H9 (cell line): ENCODE measurements around the gene NAPB. TPM values are rescaled to one million over a fixed set of nuclear protein-coding genes. Genes with fewer than 3 reads are reported as not detected.

ENCODE experiments used
- DNase-seq: peaks from one replicate; pipeline ENCODE4 v3.0.0-alpha.2; 2017
- H2AFZ ChIP-seq: one replicate; pipeline ENCODE4 v1.6.1; 2013; ENCODE audit warnings: mild to moderate bottlenecking, low read length, control low read depth, moderate library complexity
- H2AK5ac ChIP-seq: 2 replicates; pipeline ENCODE4 v1.6.1; 2013; ENCODE audit warnings: low read length, control low read depth, mixed read lengths; ENCODE audit not compliant: insufficient read length
- H2BK120ac ChIP-seq: one replicate; pipeline ENCODE4 v1.6.1; 2013; ENCODE audit warnings: low read depth, mild to moderate bottlenecking, low read length, control low read depth, inconsistent platforms; ENCODE audit not compliant: poor library complexity, severe bottlenecking
- H2BK12ac ChIP-seq: 2 replicates; pipeline ENCODE4 v1.6.1; 2013; ENCODE audit warnings: low read length, control low read depth, mixed read lengths, low read depth; ENCODE audit not compliant: insufficient read length
- H2BK15ac ChIP-seq: 2 replicates; pipeline ENCODE4 v1.6.1; 2013; ENCODE audit warnings: low read depth, low read length, control low read depth
- H2BK20ac ChIP-seq: one replicate; pipeline ENCODE4 v1.6.1; 2013; ENCODE audit warnings: low read depth, mild to moderate bottlenecking, low read length, control low read depth, inconsistent platforms; ENCODE audit not compliant: poor library complexity, severe bottlenecking
- H2BK5ac ChIP-seq: 2 replicates; pipeline ENCODE4 v1.6.1; 2013; ENCODE audit warnings: low read length, control low read depth, mixed read lengths; ENCODE audit not compliant: insufficient read length
- H3K14ac ChIP-seq: 2 replicates; pipeline ENCODE4 v1.6.1; 2013; ENCODE audit warnings: low read length, control low read depth; ENCODE audit not compliant: insufficient read depth
- H3K18ac ChIP-seq: 2 replicates; pipeline ENCODE4 v1.6.1; 2013; ENCODE audit warnings: low read depth, mild to moderate bottlenecking, mixed read lengths, low read length, control low read depth; ENCODE audit not compliant: insufficient read length
- H3K23ac ChIP-seq: 2 replicates; pipeline ENCODE4 v1.6.1; 2013; ENCODE audit warnings: low read length, control low read depth, mixed read lengths, low read depth; ENCODE audit not compliant: insufficient read length
- H3K23me2 ChIP-seq: 2 replicates; pipeline ENCODE4 v1.6.1; 2013; ENCODE audit warnings: low read depth, mild to moderate bottlenecking, mixed read lengths, low read length, control low read depth; ENCODE audit not compliant: insufficient read length, poor library complexity, severe bottlenecking
- H3K27ac ChIP-seq: 2 replicates; pipeline ENCODE4 v1.5.1; 2013; ENCODE audit warnings: low read length, control low read depth, mixed read lengths, low read depth; ENCODE audit not compliant: insufficient read length
- H3K27me3 ChIP-seq: 2 replicates; pipeline ENCODE4 v1.6.1; 2013; ENCODE audit warnings: low read length, control low read depth, inconsistent platforms; ENCODE audit not compliant: insufficient read depth
- H3K4ac ChIP-seq: 2 replicates; pipeline ENCODE4 v1.6.1; 2013; ENCODE audit warnings: low read depth, mild to moderate bottlenecking, control low read depth, inconsistent platforms, low read length, moderate library complexity
- H3K4me1 ChIP-seq: 2 replicates; pipeline ENCODE4 v1.6.1; 2013; ENCODE audit warnings: low read length, control low read depth, inconsistent platforms; ENCODE audit not compliant: insufficient read depth
- H3K4me2 ChIP-seq: 2 replicates; pipeline ENCODE4 v1.6.1; 2013; ENCODE audit warnings: low read length, control low read depth, mixed read lengths; ENCODE audit not compliant: insufficient read length, insufficient read depth
- H3K56ac ChIP-seq: 2 replicates; pipeline ENCODE4 v1.6.1; 2013; ENCODE audit warnings: low read depth, mild to moderate bottlenecking, mixed read lengths, low read length, control low read depth; ENCODE audit not compliant: insufficient read length
- H3K79me1 ChIP-seq: 2 replicates; pipeline ENCODE4 v1.6.1; 2013; ENCODE audit warnings: low read depth, mild to moderate bottlenecking, moderate library complexity, low read length, control low read depth, inconsistent platforms; ENCODE audit not compliant: insufficient read depth, poor library complexity, severe bottlenecking
- H3K79me2 ChIP-seq: 2 replicates; pipeline ENCODE4 v1.6.1; 2013; ENCODE audit warnings: low read length, control low read depth, inconsistent platforms; ENCODE audit not compliant: insufficient read depth
- H3K9ac ChIP-seq: 2 replicates; pipeline ENCODE4 v1.6.1; 2013; ENCODE audit warnings: low read length, control low read depth, mixed read lengths; ENCODE audit not compliant: insufficient read length; ENCODE audit errors: extremely low read depth
- H3K9me3 ChIP-seq: one replicate; pipeline ENCODE4 v1.6.1; 2013; ENCODE audit warnings: low read depth, low read length, inconsistent platforms; ENCODE audit not compliant: control insufficient read depth
- H3T11ph ChIP-seq: one replicate; pipeline ENCODE4 v1.6.1; 2013; ENCODE audit warnings: mild to moderate bottlenecking, low read length, control low read depth, inconsistent platforms
- H4K20me1 ChIP-seq: one replicate; pipeline ENCODE4 v1.6.1; 2013; ENCODE audit not compliant: control insufficient read depth, insufficient read length, insufficient read depth
- H4K5ac ChIP-seq: 2 replicates; pipeline ENCODE4 v1.6.1; 2013; ENCODE audit warnings: low read depth, mild to moderate bottlenecking, mixed read lengths, low read length, control low read depth; ENCODE audit not compliant: insufficient read length
- H4K8ac ChIP-seq: replicated peaks from 2 replicates; pipeline ENCODE4 v1.6.1; 2013; ENCODE audit warnings: low read length, control low read depth, mixed read lengths, low read depth; ENCODE audit not compliant: insufficient read length
- H4K91ac ChIP-seq: 2 replicates; pipeline ENCODE4 v1.6.1; 2013; ENCODE audit warnings: low read depth, mild to moderate bottlenecking, moderate library complexity, mixed read lengths, low read length, control low read depth; ENCODE audit not compliant: insufficient read length
- H3K27ac Mint-ChIP-seq, 3 experiments: 2 replicates in 2 of 3; 3 replicates in 1 of 3; pipeline ENCODE4 v1.8.0; 2020 to 2021; ENCODE audit warnings: mixed read lengths in 3 of 3, mild to moderate bottlenecking in 1 of 3, moderate library complexity in 1 of 3
- H3K27me3 Mint-ChIP-seq: 2 replicates; pipeline ENCODE4 v1.8.0; 2021; ENCODE audit warnings: low read depth, mild to moderate bottlenecking, moderate library complexity, mixed read lengths
- H3K36me3 Mint-ChIP-seq, 3 experiments: 2 replicates in 2 of 3; 3 replicates in 1 of 3; pipeline ENCODE4 v1.8.0; 2020 to 2021; ENCODE audit warnings: low read depth in 3 of 3, mixed read lengths in 3 of 3; ENCODE audit not compliant: insufficient read depth in 1 of 3
- H3K4me1 Mint-ChIP-seq, 2 experiments: 2 replicates each; pipeline ENCODE4 v1.8.0; 2020; ENCODE audit warnings: mixed read lengths in 2 of 2
- H3K4me3 Mint-ChIP-seq, 2 experiments: 2 replicates in 1 of 2; 3 replicates in 1 of 2; pipeline ENCODE4 v1.8.0; 2020 to 2021; ENCODE audit warnings: mild to moderate bottlenecking in 2 of 2, mixed read lengths in 2 of 2, moderate library complexity in 1 of 2
- H3K9me3 Mint-ChIP-seq, 2 experiments: 2 replicates in 1 of 2; 3 replicates in 1 of 2; pipeline ENCODE4 v1.8.0; 2020; ENCODE audit warnings: mild to moderate bottlenecking in 2 of 2, mixed read lengths in 2 of 2, moderate library complexity in 1 of 2
- WGBS: extraction: QIAGEN DNeasy Blood & Tissue Kit; methylation state at CpG from one replicate; pipeline ENCODE4 v1.1.7; 2013; ENCODE audit warnings: missing lambda C conversion rate, low lambda C conversion rate, mixed read lengths; ENCODE audit not compliant: insufficient read length; ENCODE audit errors: extremely low coverage; 5-methylcytosine and 5-hydroxymethylcytosine counted together
- total RNA-seq: library from RNA; stranded (reverse); gene quantifications from 2 replicates; pipeline ENCODE4 v1.2.1, GENCODE V29; 2021
- TF ChIP-seq, protein P1 (sequence below): fragments of 200-600 bp; sonication (generic); conservative IDR thresholded peaks from 3 replicates; pipeline ENCODE4 v1.8.0; 2021; ENCODE audit warnings: antibody characterized with exemption, mild to moderate bottlenecking

Gene NAPB
- total RNA-seq, 1 experiment from 2014 or later, result 10.4 TPM

GRCh38 chr20:23399568-23400241, 21.6 kb downstream of the NAPB start:
- no peak overlapping the region for H2AK5ac ChIP-seq
- no peaks in the 10 kb centered on the region for H3K9me3 ChIP-seq
- no peak overlapping the region for H3K18ac ChIP-seq
- TF ChIP-seq, protein P1, sequence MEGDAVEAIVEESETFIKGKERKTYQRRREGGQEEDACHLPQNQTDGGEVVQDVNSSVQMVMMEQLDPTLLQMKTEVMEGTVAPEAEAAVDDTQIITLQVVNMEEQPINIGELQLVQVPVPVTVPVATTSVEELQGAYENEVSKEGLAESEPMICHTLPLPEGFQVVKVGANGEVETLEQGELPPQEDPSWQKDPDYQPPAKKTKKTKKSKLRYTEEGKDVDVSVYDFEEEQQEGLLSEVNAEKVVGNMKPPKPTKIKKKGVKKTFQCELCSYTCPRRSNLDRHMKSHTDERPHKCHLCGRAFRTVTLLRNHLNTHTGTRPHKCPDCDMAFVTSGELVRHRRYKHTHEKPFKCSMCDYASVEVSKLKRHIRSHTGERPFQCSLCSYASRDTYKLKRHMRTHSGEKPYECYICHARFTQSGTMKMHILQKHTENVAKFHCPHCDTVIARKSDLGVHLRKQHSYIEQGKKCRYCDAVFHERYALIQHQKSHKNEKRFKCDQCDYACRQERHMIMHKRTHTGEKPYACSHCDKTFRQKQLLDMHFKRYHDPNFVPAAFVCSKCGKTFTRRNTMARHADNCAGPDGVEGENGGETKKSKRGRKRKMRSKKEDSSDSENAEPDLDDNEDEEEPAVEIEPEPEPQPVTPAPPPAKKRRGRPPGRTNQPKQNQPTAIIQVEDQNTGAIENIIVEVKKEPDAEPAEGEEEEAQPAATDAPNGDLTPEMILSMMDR, result no peak
- H3K79me1 ChIP-seq, result peaks cover 5% of the 10 kb centered on the region
- DNase-seq, result no peak
- H3K27ac ChIP-seq, result no peak overlapping the region
- H3K4me2 ChIP-seq, result no peak overlapping the region
- no peak overlapping the region for H2BK12ac ChIP-seq
- H3K23ac ChIP-seq, result no peak overlapping the region
- no peak overlapping the region for H3K56ac ChIP-seq
- H3K9ac ChIP-seq, result no peak overlapping the region
- no peak overlapping the region for H4K5ac ChIP-seq
- no peak overlapping the region for H3K4ac ChIP-seq
- no peak overlapping the region for H4K91ac ChIP-seq
- no peaks in the 10 kb centered on the region for H4K20me1 ChIP-seq
- peak overlapping the region in 1 of 3 experiments; percentile 16; a peak in 1 of 7 replicates for H3K27ac Mint-ChIP-seq
- no peaks in the 10 kb centered on the region for H3K27me3 Mint-ChIP-seq
- H3K4me1 Mint-ChIP-seq, result peaks cover 9 to 11% of the 10 kb centered on the region in 2 experiments
- no peak overlapping the region for H2BK5ac ChIP-seq
- no peaks in the 10 kb centered on the region for H3K27me3 ChIP-seq
- H2BK15ac ChIP-seq, result no peak overlapping the region
- H2AFZ ChIP-seq, result no peak overlapping the region
- no peaks in the 10 kb centered on the region for H3K9me3 Mint-ChIP-seq
- H2BK20ac ChIP-seq, result no peak overlapping the region
- H3K14ac ChIP-seq, result no peak overlapping the region
- no peak overlapping the region for H3T11ph ChIP-seq
- peaks cover 2 to 31% (median 22%) of the 10 kb centered on the region in 3 experiments; a peak in 6 of 7 replicates for H3K36me3 Mint-ChIP-seq
- no peak overlapping the region for H2BK120ac ChIP-seq
- 0 out of 2 replicates have a peak, but pooled peaks cover 2% of the 10 kb centered on the region for H3K79me2 ChIP-seq
- no peak overlapping the region for H3K4me3 Mint-ChIP-seq
- H3K4me1 ChIP-seq, result no peaks in the 10 kb centered on the region
- no peaks in the 10 kb centered on the region for H3K23me2 ChIP-seq
- no CpG with 5 or more reads among the region's 6 CpGs for WGBS
- H4K8ac ChIP-seq, result no peak overlapping the region
